Vagina (tissue), 2 donors: ENCODE data around the gene CDK14.

Experiments used
- CTCF ChIP-seq, 3 experiments: fragments of 450-650 bp in 2 of 3; fragments of 200-600 bp in 1 of 3; sonication (generic) in 1 of 3; IDR thresholded peaks; one replicate each; pipeline ENCODE4 v1.5.1; 2017 to 2019; ENCODE audit warnings: antibody characterized with exemption in 3 of 3, mild to moderate bottlenecking in 2 of 3, moderate library complexity in 2 of 3
- POLR2A ChIP-seq, 2 donors: fragments of 450-650 bp; IDR thresholded peaks; one replicate each; pipeline ENCODE4 v1.6.1; 2017; ENCODE audit warnings: antibody characterized with exemption in 2 of 2, mild to moderate bottlenecking in 2 of 2, moderate library complexity in 2 of 2
- POLR2AphosphoS5 ChIP-seq, 2 donors: sonication (generic); formaldehyde crosslinking; IDR thresholded peaks; one replicate each; pipeline ENCODE4 v1.9.0; 2017; ENCODE audit warnings: antibody characterized with exemption in 2 of 2, mild to moderate bottlenecking in 2 of 2, low read depth in 1 of 2; ENCODE audit not compliant: insufficient read depth in 1 of 2

- TF ChIP-seq POLR2A (IDR thresholded peaks at IDR 0.05) = no peak
- TF ChIP-seq CTCF (IDR thresholded peaks at IDR 0.05) = no peak
- TF ChIP-seq POLR2AphosphoS5 (IDR thresholded peaks at IDR 0.05; ENCODE audit: insufficient read depth in 1 of 2, low read depth in 1 of 2) = no peak
These were observed 32.8 kb upstream of the CDK14 start for GRCh38 chr7:90563286-90563685.
